Cardiac muscle cell (in vitro differentiated cells and primary cell): ENCODE data around the gene FRY. TPM values are rescaled to one million over a fixed set of nuclear protein-coding genes. Genes with fewer than 3 reads are reported as not detected.

Experiments
- DNase-seq, 2 donors: peaks; one replicate each; pipeline versions ENCODE4 v3.0.0 to v3.0.0-alpha.2; 2010 to 2017; ENCODE audit warnings: low read depth in 1 of 2, low spot score in 1 of 2
- H3K27ac ChIP-seq: fragments of 200-600 bp; sonication (generic); 2 replicates; pipeline ENCODE4 v1.5.1; 2016
- H3K27me3 ChIP-seq: fragments of 200-600 bp; sonication (generic); 2 replicates; pipeline ENCODE4 v1.6.0; 2016; ENCODE audit warnings: control low read depth
- H3K36me3 ChIP-seq: fragments of 200-600 bp; sonication (generic); 2 replicates; pipeline ENCODE4 v1.5.1; 2016; ENCODE audit warnings: control low read depth
- H3K4me1 ChIP-seq: fragments of 200-600 bp; sonication (generic); 2 replicates; pipeline ENCODE4 v1.8.1; 2017; ENCODE audit warnings: low read depth, mild to moderate bottlenecking, mixed run types
- H3K4me3 ChIP-seq: fragments of 200-600 bp; sonication (generic); 2 replicates; pipeline ENCODE4 v1.5.1; 2016; ENCODE audit warnings: mild to moderate bottlenecking
- H3K9me3 ChIP-seq: fragments of 200-600 bp; sonication (generic); 2 replicates; pipeline ENCODE4 v1.5.1; 2017; ENCODE audit warnings: low read depth, mild to moderate bottlenecking, control low read depth
- CTCF ChIP-seq: IDR thresholded peaks from 2 replicates; pipeline ENCODE4 v1.5.1; 2012; ENCODE audit warnings: low read depth, mild to moderate bottlenecking, low read length
- polyA plus RNA-seq: library from polyadenylated mRNA; unstranded; fragments of >200 nt; fragmentation: Nextera tagmentation; extraction: Ambion mirVana; gene quantifications from 2 replicates; pipeline ENCODE4 v1.2.1, GENCODE V29; 2016
- total RNA-seq: library from RNA; depleted of rRNA; stranded (reverse); fragments of >200 nt; gene quantifications from 2 replicates; pipeline ENCODE4 v1.2.3, GENCODE V29; 2016

FRY gene
- total and polyA plus RNA-seq, 2 experiments from 2014 or later = 2.4 to 13.2 TPM

- no peak overlapping the region for H3K27ac ChIP-seq
- H3K4me3 ChIP-seq = no peak overlapping the region
- H3K9me3 ChIP-seq = no peaks in the 10 kb centered on the region
- TF ChIP-seq CTCF = no peak
- peaks cover 9% of the 10 kb centered on the region for H3K4me1 ChIP-seq
- DNase-seq = peak in 1 of 2 donors; percentile 64
- no peaks in the 10 kb centered on the region for H3K36me3 ChIP-seq
- H3K27me3 ChIP-seq = no peaks in the 10 kb centered on the region
Observed at GRCh38 chr13:32195713-32196112, 164.1 kb downstream of the FRY start.

DNA sequence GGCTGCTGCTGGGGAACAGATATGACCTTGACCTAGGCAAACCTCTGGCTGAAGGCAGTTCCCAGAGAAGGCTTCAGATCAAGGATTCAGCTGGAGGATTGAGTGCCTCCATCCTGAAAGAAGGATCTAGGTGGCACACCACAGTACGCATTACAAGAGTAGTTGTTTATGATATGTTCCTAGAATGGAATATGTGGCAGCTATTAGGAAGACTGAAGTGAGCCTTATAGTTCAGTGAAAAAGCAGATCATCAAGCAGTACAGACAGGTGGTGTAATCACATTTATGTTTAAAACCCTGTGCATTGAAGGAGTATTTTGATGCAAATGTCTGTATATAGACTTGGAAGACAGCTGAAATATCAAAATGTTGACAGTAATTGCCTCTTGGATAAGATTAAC is 167.6 kb downstream of the FRY start:
- Histone ChIP-seq H3K27ac (no peak overlapping the region), H3K36me3 (no peaks in the 10 kb centered on the region), H3K4me1 (peaks cover 15% of the 10 kb centered on the region), H3K4me3 (no peak overlapping the region), H3K9me3 (no peaks in the 10 kb centered on the region), H3K27me3 (no peaks in the 10 kb centered on the region)
- TF ChIP-seq CTCF = no peak
- no peak for DNase-seq

DNA sequence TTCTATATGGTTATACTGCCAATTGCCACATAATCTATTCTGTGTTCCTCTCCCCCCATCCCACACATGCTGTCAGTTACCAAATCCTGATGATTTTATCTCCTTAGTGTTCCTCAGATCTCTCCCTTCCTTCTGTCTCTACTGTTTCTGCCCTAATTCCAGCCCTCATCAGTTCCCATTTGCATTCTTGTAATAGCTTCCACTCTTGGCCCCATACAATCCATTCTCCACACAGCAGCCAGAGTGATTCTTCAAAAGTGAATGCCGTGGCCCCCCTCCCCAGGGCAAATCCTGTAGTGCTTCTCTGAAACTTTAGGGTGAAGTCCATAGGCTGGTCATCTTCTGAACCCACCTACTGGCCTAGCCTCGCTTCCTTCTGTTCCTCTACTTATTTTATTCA is 169.2 kb downstream of the FRY start:
- Histone ChIP-seq H3K27ac (no peak overlapping the region), H3K27me3 (no peaks in the 10 kb centered on the region), H3K9me3 (no peaks in the 10 kb centered on the region), H3K4me3 (no peak overlapping the region), H3K4me1 (peaks cover 15% of the 10 kb centered on the region), H3K36me3 (no peaks in the 10 kb centered on the region)
- no peak for TF ChIP-seq CTCF
- DNase-seq = peak in 1 of 2 donors; percentile 8

- Histone ChIP-seq H3K36me3 (no peaks in the 10 kb centered on the region), H3K4me3 (no peak overlapping the region), H3K27me3 (no peaks in the 10 kb centered on the region), H3K27ac (no peak overlapping the region), H3K9me3 (no peaks in the 10 kb centered on the region), H3K4me1 (peaks cover 15% of the 10 kb centered on the region)
- DNase-seq = no peak
- TF ChIP-seq CTCF = no peak
Observed at GRCh38 chr13:32201809-32202208, 170.2 kb downstream of the FRY start.

GRCh38 chr13:32202268-32202667 is 170.7 kb downstream of the FRY start:
- Histone ChIP-seq H3K4me3 (no peak overlapping the region), H3K4me1 (peaks cover 15% of the 10 kb centered on the region), H3K27me3 (no peaks in the 10 kb centered on the region), H3K27ac (no peak overlapping the region), H3K36me3 (no peaks in the 10 kb centered on the region), H3K9me3 (no peaks in the 10 kb centered on the region)
- no peak for DNase-seq
- TF ChIP-seq CTCF = no peak

DNA sequence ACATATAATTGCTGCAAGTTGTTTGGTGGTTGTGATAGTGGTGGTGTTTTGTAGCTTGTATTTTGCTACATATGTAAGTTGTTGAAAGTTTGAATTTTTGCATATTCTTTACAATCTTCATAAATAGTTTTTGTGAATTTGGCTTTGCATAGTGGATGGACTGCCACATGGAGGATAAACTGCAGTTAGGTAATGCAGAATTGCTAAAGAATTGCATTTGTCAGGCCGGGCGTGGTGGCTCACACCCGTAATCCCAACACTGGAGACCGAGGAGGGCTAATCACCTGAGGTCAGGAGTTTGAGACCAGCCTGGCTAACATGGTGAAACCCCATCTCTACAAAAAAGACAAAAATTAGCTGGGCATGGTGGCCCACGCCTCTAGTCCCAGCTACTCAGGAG is 171.6 kb downstream of the FRY start:
- no peak for DNase-seq
- Histone ChIP-seq H3K9me3 (no peaks in the 10 kb centered on the region), H3K4me3 (no peak overlapping the region), H3K36me3 (no peaks in the 10 kb centered on the region), H3K27ac (no peak overlapping the region), H3K4me1 (peaks cover 12% of the 10 kb centered on the region), H3K27me3 (no peaks in the 10 kb centered on the region)
- no peak for TF ChIP-seq CTCF
